Neural crest cell (in vitro differentiated cells): ENCODE data around the gene PRSS22. TPM values are rescaled to one million over a fixed set of nuclear protein-coding genes. Genes with fewer than 3 reads are reported as not detected.

Experiments
- DNase-seq: peaks from one replicate; pipeline ENCODE4 v3.0.0; 2021; ENCODE audit warnings: low read depth, mixed read lengths, low spot score
- H3K27ac Mint-ChIP-seq: one replicate; pipeline ENCODE4 v1.8.0; 2021; ENCODE audit warnings: mild to moderate bottlenecking, mixed read lengths; ENCODE audit not compliant: unreplicated experiment
- H3K27me3 Mint-ChIP-seq: 2 replicates; pipeline ENCODE4 v1.8.0; 2021; ENCODE audit warnings: low read depth, mild to moderate bottlenecking, mixed read lengths
- H3K36me3 Mint-ChIP-seq: 2 replicates; pipeline ENCODE4 v1.8.0; 2021; ENCODE audit warnings: low read depth, mild to moderate bottlenecking, mixed read lengths
- H3K4me1 Mint-ChIP-seq: 2 replicates; pipeline ENCODE4 v1.8.0; 2021; ENCODE audit warnings: mixed read lengths
- H3K4me3 Mint-ChIP-seq: one replicate; pipeline ENCODE4 v1.8.0; 2021; ENCODE audit warnings: mild to moderate bottlenecking, mixed read lengths
- H3K9me3 Mint-ChIP-seq: 2 replicates; pipeline ENCODE4 v1.8.0; 2021; ENCODE audit warnings: mixed read lengths
- CTCF ChIP-seq: fragments of 200-600 bp; sonication (generic); conservative IDR thresholded peaks from 2 replicates; pipeline ENCODE4 v1.5.0; 2021; ENCODE audit warnings: antibody characterized with exemption, mild to moderate bottlenecking
- total RNA-seq: library from RNA; stranded (reverse); gene quantifications from 2 replicates; pipeline ENCODE4 v1.2.1, GENCODE V29; 2021

Gene PRSS22
- total RNA-seq, 1 donor from 2014 or later, result not detected

DNA sequence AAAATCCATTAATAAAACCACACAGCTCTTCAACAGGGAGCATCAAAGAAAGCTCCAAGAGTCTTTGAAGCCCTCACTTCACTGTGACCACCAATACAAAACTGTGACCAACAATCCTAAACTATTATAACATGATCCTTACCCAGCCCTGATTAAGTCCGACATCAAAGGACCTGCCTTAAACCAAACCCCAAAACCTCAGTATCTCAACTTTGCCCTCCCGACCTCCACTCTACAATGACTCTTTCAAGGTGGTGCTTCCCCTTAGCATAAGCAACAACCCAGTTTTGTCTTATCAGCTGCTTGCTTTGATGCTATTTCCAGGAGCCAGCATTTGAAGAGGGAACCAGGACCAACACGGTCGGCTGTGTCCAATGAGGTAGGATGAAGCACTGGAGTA lies 8.5 kb upstream of the PRSS22 start:
- no peaks in the 10 kb centered on the region for H3K9me3 Mint-ChIP-seq
- H3K4me1 Mint-ChIP-seq, result no peaks in the 10 kb centered on the region
- peak overlapping the region; percentile 16 for H3K4me3 Mint-ChIP-seq
- H3K27me3 Mint-ChIP-seq, result peaks cover 69% of the 10 kb centered on the region
- no peak for TF ChIP-seq CTCF
- H3K36me3 Mint-ChIP-seq, result no peaks in the 10 kb centered on the region
- DNase-seq, result no peak
- H3K27ac Mint-ChIP-seq, result no peak overlapping the region

DNA sequence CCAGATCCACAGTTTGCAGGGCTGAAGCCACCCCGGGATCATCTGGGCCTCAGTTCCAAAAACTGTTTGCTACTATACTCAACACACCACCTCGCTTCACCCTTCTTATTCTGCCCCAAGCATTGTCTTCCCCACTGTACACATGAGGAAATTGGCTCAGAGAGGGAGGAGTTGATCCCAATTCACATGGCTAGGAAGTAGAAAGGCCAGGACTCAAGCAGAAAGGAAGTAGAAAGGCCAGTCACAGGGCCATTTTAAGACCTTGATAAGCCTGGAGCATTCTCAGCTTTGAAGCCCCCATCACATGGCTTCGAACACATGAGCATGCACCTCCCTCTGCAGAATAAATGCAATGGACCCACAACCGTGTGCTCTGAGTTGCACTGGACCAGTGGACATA lies 7.7 kb upstream of the PRSS22 start:
- Mint-ChIP-seq H3K9me3 (peaks cover 3% of the 10 kb centered on the region), H3K4me1 (no peaks in the 10 kb centered on the region), H3K27me3 (peaks cover 69% of the 10 kb centered on the region), H3K27ac (no peak overlapping the region), H3K36me3 (no peaks in the 10 kb centered on the region), H3K4me3 (no peak overlapping the region)
- DNase-seq, result no peak
- no peak for TF ChIP-seq CTCF

- no peak for TF ChIP-seq CTCF
- Mint-ChIP-seq H3K36me3 (no peaks in the 10 kb centered on the region), H3K4me3 (no peak overlapping the region), H3K4me1 (no peaks in the 10 kb centered on the region), H3K27ac (no peak overlapping the region), H3K27me3 (peaks cover 72% of the 10 kb centered on the region), H3K9me3 (peaks cover 3% of the 10 kb centered on the region)
- DNase-seq, result no peak
Measured at GRCh38 chr16:2860826-2861567, 3.0 kb upstream of the PRSS22 start.

DNA sequence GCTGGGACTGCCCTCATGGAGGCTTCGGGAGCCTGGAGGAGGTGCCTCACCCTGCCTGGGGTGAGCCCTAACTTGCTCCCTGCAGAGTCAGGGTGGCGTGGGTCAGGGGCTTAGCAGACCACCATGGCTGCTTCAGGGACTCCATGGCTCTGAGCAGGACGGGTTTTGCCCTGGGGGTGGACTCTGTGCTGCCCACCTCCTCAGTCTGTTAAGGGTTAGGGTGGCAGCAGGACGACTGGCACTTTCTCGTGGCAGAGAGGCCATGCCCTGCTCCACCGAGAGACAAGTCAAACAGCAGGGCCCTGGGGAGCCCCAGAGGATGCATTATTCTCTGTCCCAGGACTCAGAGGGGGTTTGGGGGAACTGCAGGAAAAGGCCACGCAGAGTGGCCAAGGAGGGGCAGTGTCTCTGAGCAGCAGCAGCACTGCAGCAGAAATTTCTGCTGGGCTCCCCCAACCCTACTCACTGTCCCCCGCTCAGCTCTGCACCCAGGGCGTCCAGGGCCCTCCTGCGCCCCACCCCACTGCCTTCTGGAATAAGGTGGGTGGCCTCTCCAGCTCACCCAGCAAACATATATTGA lies 1.8 kb upstream of the PRSS22 start:
- Mint-ChIP-seq H3K9me3 (peaks cover 3% of the 10 kb centered on the region), H3K36me3 (no peaks in the 10 kb centered on the region), H3K27ac (no peak overlapping the region), H3K4me3 (no peak overlapping the region), H3K27me3 (peaks cover 69% of the 10 kb centered on the region), H3K4me1 (no peaks in the 10 kb centered on the region)
- no peak for DNase-seq
- TF ChIP-seq CTCF, result no peak

GRCh38 chr16:2858245-2859025 lies 465 bp upstream of the PRSS22 start:
- DNase-seq, result no peak

More at GRCh38 chr16:2858245-2859025, 465 bp upstream of the PRSS22 start:
- TF ChIP-seq CTCF, result no peak
- H3K27me3 Mint-ChIP-seq, result peaks cover 65% of the 10 kb centered on the region
- H3K4me3 Mint-ChIP-seq, result no peak overlapping the region
- H3K36me3 Mint-ChIP-seq, result no peaks in the 10 kb centered on the region
- H3K27ac Mint-ChIP-seq, result no peak overlapping the region
- peaks cover 10% of the 10 kb centered on the region for H3K9me3 Mint-ChIP-seq
- H3K4me1 Mint-ChIP-seq, result no peaks in the 10 kb centered on the region
